HepG2 (cell line): ENCODE measurements around the gene RFFL. TPM values are rescaled to one million over a fixed set of nuclear protein-coding genes. Genes with fewer than 3 reads are reported as not detected.

ENCODE experiments used
- ARHGAP35 ChIP-seq: sonication (generic); formaldehyde crosslinking; IDR thresholded peaks from 2 replicates; pipeline ENCODE4 v1.9.0; 2022; ENCODE audit warnings: mild to moderate bottlenecking, inconsistent platforms, moderate library complexity, missing genetic modification reagents, borderline replicate concordance
- ARNT2 ChIP-seq: sonication (generic); formaldehyde crosslinking; IDR thresholded peaks from 2 replicates; pipeline ENCODE4 v1.8.0; 2022; ENCODE audit warnings: mild to moderate bottlenecking, low read depth, missing genetic modification reagents, moderate library complexity
- CSRNP1 ChIP-seq: sonication (generic); formaldehyde crosslinking; IDR thresholded peaks from 2 replicates; pipeline ENCODE4 v1.8.1; 2023; ENCODE audit warnings: mild to moderate bottlenecking, missing genetic modification reagents
- ELF1 ChIP-seq: sonication (generic); formaldehyde crosslinking; IDR thresholded peaks from 2 replicates; pipeline ENCODE4 v1.4.0; 2020; ENCODE audit warnings: missing genetic modification reagents
- ELK4 ChIP-seq: sonication (generic); formaldehyde crosslinking; IDR thresholded peaks from 2 replicates; pipeline ENCODE4 v1.9.0; 2021; ENCODE audit warnings: missing genetic modification reagents, borderline replicate concordance
- ERF ChIP-seq: IDR thresholded peaks from 2 replicates; pipeline ENCODE4 v1.6.1; 2018; ENCODE audit warnings: missing biosample characterization, missing genetic modification reagents
- ISL2 ChIP-seq: sonication (generic); formaldehyde crosslinking; IDR thresholded peaks from 2 replicates; pipeline ENCODE4 v1.5.0; 2020; ENCODE audit warnings: missing genetic modification reagents
- ISX ChIP-seq: sonication (generic); formaldehyde crosslinking; conservative IDR thresholded peaks from 2 replicates; pipeline ENCODE4 v1.5.0; 2020; ENCODE audit warnings: missing genetic modification reagents
- MAF1 ChIP-seq: sonication (generic); formaldehyde crosslinking; IDR thresholded peaks from 2 replicates; pipeline ENCODE4 v1.5.0; 2020; ENCODE audit warnings: missing genetic modification reagents, borderline replicate concordance
- MTERF4 ChIP-seq: sonication (generic); formaldehyde crosslinking; IDR thresholded peaks from 2 replicates; pipeline ENCODE4 v1.8.0; 2023; ENCODE audit warnings: mild to moderate bottlenecking, missing genetic modification reagents
- SNAPC2 ChIP-seq: sonication (generic); formaldehyde crosslinking; IDR thresholded peaks from 2 replicates; pipeline ENCODE4 v1.8.1; 2022; ENCODE audit warnings: mild to moderate bottlenecking, missing genetic modification reagents
- SUZ12 ChIP-seq: fragments of 150-350 bp; IDR thresholded peaks from 2 replicates; pipeline ENCODE4 v1.6.1; 2014; ENCODE audit warnings: low read depth, low read length
- TBX2 ChIP-seq: sonication (generic); formaldehyde crosslinking; IDR thresholded peaks from 2 replicates; pipeline ENCODE4 v1.5.0; 2020; ENCODE audit warnings: missing genetic modification reagents, mild to moderate bottlenecking, borderline replicate concordance
- WIZ ChIP-seq: sonication (generic); formaldehyde crosslinking; IDR thresholded peaks from 2 replicates; pipeline ENCODE4 v1.5.1; 2020; ENCODE audit warnings: mild to moderate bottlenecking, missing genetic modification reagents
- ZMAT3 ChIP-seq: sonication (generic); formaldehyde crosslinking; conservative IDR thresholded peaks from 2 replicates; pipeline ENCODE4 v1.7.0; 2021; ENCODE audit warnings: missing genetic modification reagents
- ZMYM2 ChIP-seq: sonication (generic); formaldehyde crosslinking; IDR thresholded peaks from 2 replicates; pipeline ENCODE4 v1.8.0; 2022; ENCODE audit warnings: mild to moderate bottlenecking, missing genetic modification reagents
- ZNF136 ChIP-seq: sonication (generic); formaldehyde crosslinking; IDR thresholded peaks from 2 replicates; pipeline ENCODE4 v1.8.1; 2022; ENCODE audit warnings: low read depth, mild to moderate bottlenecking, moderate library complexity, missing genetic modification reagents
- ZNF441 ChIP-seq: sonication (generic); formaldehyde crosslinking; IDR thresholded peaks from 2 replicates; pipeline ENCODE4 v1.7.0; 2021; ENCODE audit warnings: missing genetic modification reagents, borderline replicate concordance
- ZNF501 ChIP-seq: sonication (generic); formaldehyde crosslinking; IDR thresholded peaks from 2 replicates; pipeline ENCODE4 v1.5.1; 2020; ENCODE audit warnings: mild to moderate bottlenecking, moderate library complexity, missing genetic modification reagents
- ZNF788 ChIP-seq: sonication (generic); formaldehyde crosslinking; IDR thresholded peaks from 2 replicates; pipeline ENCODE4 v1.5.0; 2020; ENCODE audit warnings: mild to moderate bottlenecking, missing genetic modification reagents, borderline replicate concordance
- ZZZ3 ChIP-seq: sonication (generic); formaldehyde crosslinking; IDR thresholded peaks from 2 replicates; pipeline ENCODE4 v1.4.0; 2020; ENCODE audit warnings: missing genetic modification reagents, mild to moderate bottlenecking, borderline replicate concordance
- polyA plus RNA-seq, 8 experiments: library from polyadenylated mRNA; depleted of rRNA in 3 of 8; stranded (reverse) in 7 of 8; unstranded in 1 of 8; fragments of >200 nt; fragmentation: Illumina TruSeq in 4 of 8; extraction: Trizol in 4 of 8; gene quantifications; 2 replicates each; pipeline versions ENCODE4 v1.2.1 to v1.2.3, GENCODE V29; 2011 to 2016; ENCODE audit warnings: low read depth in 4 of 8, missing spikeins in 1 of 8, mixed read lengths in 1 of 8; ENCODE audit not compliant: insufficient read depth in 1 of 8
- total RNA-seq, 5 experiments: library from RNA; depleted of rRNA; stranded (reverse); fragments of >200 nt; fragmentation: Illumina TruSeq; extraction: Trizol; gene quantifications; 2 replicates each; pipeline ENCODE4 v1.2.3, GENCODE V29; 2016; ENCODE audit warnings: low read depth in 1 of 5
- TF ChIP-seq, protein P1 (sequence below): IDR thresholded peaks from 2 replicates; pipeline ENCODE4 v1.6.1; 2016; ENCODE audit warnings: missing biosample characterization, missing genetic modification reagents, low read depth
- TF ChIP-seq, protein P2 (sequence below): IDR thresholded peaks from 2 replicates; pipeline ENCODE4 v1.6.1; 2016; ENCODE audit warnings: missing compliant biosample characterization, missing genetic modification reagents, borderline replicate concordance

RFFL gene
- total and polyA plus RNA-seq, 2 of the 13 experiments (the other 11 are each of a cell fraction or from before 2014, with no cell fraction given) = 24.3 to 48.6 TPM

DNA sequence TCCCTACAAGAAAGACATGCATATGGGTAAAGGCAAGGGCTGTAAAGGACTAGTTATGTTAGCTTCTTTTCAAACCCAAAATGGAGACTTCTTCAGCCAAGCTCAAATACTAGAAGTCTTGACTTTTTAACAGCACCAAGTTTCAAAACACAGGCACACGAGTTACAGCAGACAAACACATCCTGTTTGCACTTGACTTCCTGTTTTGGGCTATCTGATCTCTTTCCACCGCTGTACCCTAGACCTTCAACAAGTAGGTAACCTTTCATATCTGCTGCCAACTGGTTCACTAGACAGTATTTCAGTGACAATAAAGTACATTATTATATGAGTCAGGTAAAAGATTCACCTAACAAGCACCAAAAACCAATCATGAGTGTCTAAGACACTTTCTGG, 12.3 kb downstream of the RFFL start (continued):
- no peak for TF ChIP-seq MTERF4 (CRISPR knock-in tag)
- TF ChIP-seq SUZ12 = no peak
- no peak for TF ChIP-seq ZNF788 (CRISPR knock-in tag)
- no peak for TF ChIP-seq ZNF441 (CRISPR knock-in tag)
- no peak for TF ChIP-seq ARNT2
- TF ChIP-seq ISX = no peak
- no peak for TF ChIP-seq MAF1 (CRISPR knock-in tag)
- no peak for TF ChIP-seq ZNF136 (CRISPR knock-in tag)
- TF ChIP-seq WIZ (CRISPR knock-in tag) = 0 out of 2 replicates have a peak, but pooled peaks have one; percentile 53
- TF ChIP-seq ELF1 (CRISPR knock-in tag) = peak; percentile 73
- TF ChIP-seq ZNF501 (CRISPR knock-in tag) = no peak
- TF ChIP-seq ZMAT3 (CRISPR knock-in tag) = no peak
- TF ChIP-seq ELK4 (CRISPR knock-in tag) = no peak
- 0 out of 2 replicates have a peak, but pooled peaks have one; percentile 9 for TF ChIP-seq TBX2
- no peak for TF ChIP-seq CSRNP1 (CRISPR knock-in tag)
- TF ChIP-seq ARHGAP35 = no peak
- TF ChIP-seq, protein P1, sequence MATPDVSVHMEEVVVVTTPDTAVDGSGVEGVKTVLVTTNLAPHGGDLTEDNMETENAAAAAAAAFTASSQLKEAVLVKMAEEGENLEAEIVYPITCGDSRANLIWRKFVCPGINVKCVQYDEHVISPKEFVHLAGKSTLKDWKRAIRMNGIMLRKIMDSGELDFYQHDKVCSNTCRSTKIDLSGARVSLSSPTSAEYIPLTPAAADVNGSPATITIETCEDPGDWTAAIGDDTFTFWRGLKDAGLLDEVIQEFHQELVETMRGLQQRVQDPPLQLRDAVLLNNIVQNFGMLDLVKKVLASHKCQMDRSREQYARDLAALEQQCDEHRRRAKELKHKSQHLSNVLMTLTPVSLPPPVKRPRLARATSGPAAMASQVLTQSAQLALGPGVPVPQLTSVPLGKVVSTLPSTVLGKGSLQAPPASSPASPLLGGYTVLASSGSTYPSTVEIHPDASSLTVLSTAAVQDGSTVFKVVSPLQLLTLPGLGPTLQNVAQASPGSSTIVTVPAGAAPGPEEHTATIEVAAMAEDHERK (CRISPR knock-in tag) = no peak
- no peak for TF ChIP-seq ZZZ3 (CRISPR knock-in tag)
- TF ChIP-seq ZMYM2 = no peak
- 0 out of 2 replicates have a peak, but pooled peaks have one; percentile 24 for TF ChIP-seq SNAPC2 (CRISPR knock-in tag)
- TF ChIP-seq, protein P2, sequence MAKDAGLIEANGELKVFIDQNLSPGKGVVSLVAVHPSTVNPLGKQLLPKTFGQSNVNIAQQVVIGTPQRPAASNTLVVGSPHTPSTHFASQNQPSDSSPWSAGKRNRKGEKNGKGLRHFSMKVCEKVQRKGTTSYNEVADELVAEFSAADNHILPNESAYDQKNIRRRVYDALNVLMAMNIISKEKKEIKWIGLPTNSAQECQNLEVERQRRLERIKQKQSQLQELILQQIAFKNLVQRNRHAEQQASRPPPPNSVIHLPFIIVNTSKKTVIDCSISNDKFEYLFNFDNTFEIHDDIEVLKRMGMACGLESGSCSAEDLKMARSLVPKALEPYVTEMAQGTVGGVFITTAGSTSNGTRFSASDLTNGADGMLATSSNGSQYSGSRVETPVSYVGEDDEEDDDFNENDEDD (CRISPR knock-in tag) = no peak; the same call in 1 of the 2 replicates
- 0 out of 2 replicates have a peak, but pooled peaks have one; percentile 9 for TF ChIP-seq ISL2 (CRISPR knock-in tag)
- peak; percentile 36; the same call in 1 of the 2 replicates for TF ChIP-seq ERF
